ENCODE results near the gene CPNE2. TPM values are rescaled to one million over a fixed set of nuclear protein-coding genes. Genes with fewer than 3 reads are reported as not detected.
A peak's percentile ranks its signal among the peaks of the same experiment; 100 is the strongest.

Gene CPNE2
- total and polyA plus RNA-seq, 9 donors, result 12.3 to 32.3 (median 18.1) TPM

DNA sequence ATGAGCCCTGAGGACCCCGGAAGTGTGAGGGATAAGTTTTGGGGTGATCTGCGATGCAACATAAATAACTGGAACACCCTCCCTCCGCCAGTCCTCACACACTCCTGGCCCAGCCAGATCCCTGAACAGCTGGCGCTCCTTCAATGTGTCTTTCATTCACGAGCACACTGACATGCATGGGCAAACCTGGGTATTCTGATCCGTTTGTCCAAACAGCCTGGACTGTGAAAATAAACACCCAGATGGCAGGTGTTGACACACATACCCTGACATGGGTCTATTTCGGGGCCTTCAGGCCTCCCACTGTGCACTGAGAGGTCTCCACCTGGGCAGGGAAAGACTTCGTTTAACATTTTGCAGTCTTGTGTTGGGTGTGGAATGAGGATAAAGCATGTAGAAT is 3.0 kb upstream of the CPNE2 start:
- intact Hi-C loops (cut with DNase I), result loop anchor here in 3 of 4 donors (5.0 to 10.0 kb wide), 5 partner anchors 55 to 325 kb away; partner anchors contain the start of gene PLLP (in 1 of the 3)

DNA sequence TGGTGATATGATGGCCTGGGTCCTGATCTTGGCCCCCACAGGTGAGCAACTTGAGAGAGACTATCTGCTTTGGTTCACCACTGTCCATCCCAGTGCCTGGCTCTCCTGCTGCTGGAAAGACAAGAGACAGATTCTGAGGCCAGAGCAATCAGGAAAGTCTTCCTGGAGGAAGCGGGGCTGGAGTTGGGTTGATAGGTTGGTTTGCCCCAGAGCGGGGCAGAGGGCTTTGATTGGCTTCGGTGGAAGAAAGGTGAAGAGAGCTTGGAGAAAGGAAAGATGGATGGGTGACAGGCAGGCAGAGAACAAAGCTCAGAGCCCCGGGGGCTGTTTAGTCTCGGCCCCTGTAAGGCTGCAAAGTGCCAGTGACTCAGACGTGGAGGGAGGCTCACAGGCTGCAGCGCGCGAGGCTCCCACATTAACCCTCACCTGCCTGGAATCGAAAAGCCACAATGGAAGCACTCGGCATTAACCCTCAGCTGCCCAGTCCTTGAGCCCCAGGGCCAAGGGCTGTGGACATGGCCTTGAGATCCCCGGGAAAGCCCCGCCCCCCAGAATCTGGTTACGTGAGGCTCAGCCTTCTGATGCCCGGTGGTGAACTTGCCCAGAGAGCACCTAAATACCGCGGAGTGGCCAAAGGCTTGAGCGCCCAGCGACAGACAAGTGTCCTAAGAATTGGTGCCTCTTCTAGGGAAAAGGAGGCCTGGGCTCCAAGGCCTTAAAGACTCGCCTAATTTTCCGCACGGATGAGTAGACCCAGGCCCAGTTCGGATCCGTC is 996 bp upstream of the CPNE2 start:
- WGBS, 3 donors, result 11 to 12% (median 12%) methylated on average over 24 of the region's 24 CpGs
- DNase-seq, result peak; percentile 53 to 69 (median 62)
- peak overlapping the region; percentile 42 to 77 for H3K27ac ChIP-seq
- H3K4me3 ChIP-seq, result peak overlapping the region; percentile 55
- H3K4me1 ChIP-seq (ENCODE audit: insufficient read depth), result no peaks in the 10 kb centered on the region
- no peaks in the 10 kb centered on the region for H3K27me3 ChIP-seq
- intact Hi-C loops (cut with DNase I), result no loop called here
- no peaks in the 10 kb centered on the region for H3K36me3 ChIP-seq
- TF ChIP-seq POLR2A (IDR thresholded peaks at IDR 0.05) (no peak), EP300 (IDR thresholded peaks at IDR 0.05) (no peak)
- TF ChIP-seq, protein P1, sequence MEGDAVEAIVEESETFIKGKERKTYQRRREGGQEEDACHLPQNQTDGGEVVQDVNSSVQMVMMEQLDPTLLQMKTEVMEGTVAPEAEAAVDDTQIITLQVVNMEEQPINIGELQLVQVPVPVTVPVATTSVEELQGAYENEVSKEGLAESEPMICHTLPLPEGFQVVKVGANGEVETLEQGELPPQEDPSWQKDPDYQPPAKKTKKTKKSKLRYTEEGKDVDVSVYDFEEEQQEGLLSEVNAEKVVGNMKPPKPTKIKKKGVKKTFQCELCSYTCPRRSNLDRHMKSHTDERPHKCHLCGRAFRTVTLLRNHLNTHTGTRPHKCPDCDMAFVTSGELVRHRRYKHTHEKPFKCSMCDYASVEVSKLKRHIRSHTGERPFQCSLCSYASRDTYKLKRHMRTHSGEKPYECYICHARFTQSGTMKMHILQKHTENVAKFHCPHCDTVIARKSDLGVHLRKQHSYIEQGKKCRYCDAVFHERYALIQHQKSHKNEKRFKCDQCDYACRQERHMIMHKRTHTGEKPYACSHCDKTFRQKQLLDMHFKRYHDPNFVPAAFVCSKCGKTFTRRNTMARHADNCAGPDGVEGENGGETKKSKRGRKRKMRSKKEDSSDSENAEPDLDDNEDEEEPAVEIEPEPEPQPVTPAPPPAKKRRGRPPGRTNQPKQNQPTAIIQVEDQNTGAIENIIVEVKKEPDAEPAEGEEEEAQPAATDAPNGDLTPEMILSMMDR (IDR thresholded peaks at IDR 0.05), result no peak
- H3K9me3 ChIP-seq, result no peaks in the 10 kb centered on the region

More for the DNA sequence above, 3.0 kb upstream of the CPNE2 start:
- H3K27ac ChIP-seq, result no peak overlapping the region
- H3K9me3 ChIP-seq, result no peaks in the 10 kb centered on the region
- H3K4me3 ChIP-seq, result no peak overlapping the region
- peaks cover 3% of the 10 kb centered on the region for H3K4me1 ChIP-seq (ENCODE audit: insufficient read depth)
- no peak for DNase-seq
- TF ChIP-seq POLR2A (IDR thresholded peaks at IDR 0.05) (no peak), EP300 (IDR thresholded peaks at IDR 0.05) (no peak)
- TF ChIP-seq, protein P1 (IDR thresholded peaks at IDR 0.05), result no peak
- no peaks in the 10 kb centered on the region for H3K36me3 ChIP-seq
- H3K27me3 ChIP-seq, result no peaks in the 10 kb centered on the region
- 78 to 86% (median 79%) methylated on average over 8 of the region's 8 CpGs for WGBS, 3 donors

DNA sequence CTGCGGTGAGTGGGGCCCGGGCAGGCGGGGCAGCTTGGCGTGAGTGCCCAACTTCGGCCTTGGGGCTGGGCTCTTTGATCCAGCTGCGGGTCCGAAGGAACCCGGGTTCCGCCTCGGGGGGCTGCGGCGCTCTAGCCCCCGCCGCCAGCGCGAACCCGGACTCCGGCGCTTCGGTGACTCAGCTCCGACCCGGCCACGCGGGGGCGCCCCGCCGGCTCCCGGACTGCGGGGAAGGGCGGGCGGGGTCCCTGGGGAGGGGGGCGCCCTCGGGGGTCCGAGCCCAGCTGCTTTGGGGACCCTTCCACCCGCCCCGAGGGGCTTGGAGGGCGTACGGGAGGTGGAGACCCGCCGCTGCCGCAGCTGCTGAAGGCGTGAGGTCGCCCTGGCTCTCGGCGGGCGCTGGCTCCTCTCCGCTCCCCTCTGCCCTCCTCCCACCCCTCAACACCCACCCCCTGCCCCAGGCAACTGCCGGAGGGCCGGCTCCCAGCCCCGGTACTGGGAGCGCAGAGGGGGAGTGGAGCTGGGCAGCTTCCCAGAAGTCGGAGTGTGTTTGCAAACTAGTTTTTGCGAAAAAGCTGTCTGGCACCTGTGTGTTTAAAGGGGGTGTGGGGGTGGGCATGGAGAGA is 516 bp downstream of the CPNE2 start:
- intact Hi-C loops (cut with DNase I), result no loop called here
- Histone ChIP-seq H3K4me3 (peak overlapping the region; percentile 55), H3K36me3 (no peaks in the 10 kb centered on the region), H3K27ac (peak overlapping the region in 1 of 2 donors; percentile 66), H3K9me3 (no peaks in the 10 kb centered on the region), H3K4me1 (ENCODE audit: insufficient read depth) (no peaks in the 10 kb centered on the region), H3K27me3 (no peaks in the 10 kb centered on the region)
- TF ChIP-seq, protein P1 (IDR thresholded peaks at IDR 0.05), result peak in 2 of 3 donors; percentile 33 to 61
- no peak for TF ChIP-seq EP300 (IDR thresholded peaks at IDR 0.05)
- DNase-seq, result peak; percentile 32 to 67 (median 63)
- 0% methylated on average over 1 to 53 of the region's 53 CpGs for WGBS, 3 donors

DNA sequence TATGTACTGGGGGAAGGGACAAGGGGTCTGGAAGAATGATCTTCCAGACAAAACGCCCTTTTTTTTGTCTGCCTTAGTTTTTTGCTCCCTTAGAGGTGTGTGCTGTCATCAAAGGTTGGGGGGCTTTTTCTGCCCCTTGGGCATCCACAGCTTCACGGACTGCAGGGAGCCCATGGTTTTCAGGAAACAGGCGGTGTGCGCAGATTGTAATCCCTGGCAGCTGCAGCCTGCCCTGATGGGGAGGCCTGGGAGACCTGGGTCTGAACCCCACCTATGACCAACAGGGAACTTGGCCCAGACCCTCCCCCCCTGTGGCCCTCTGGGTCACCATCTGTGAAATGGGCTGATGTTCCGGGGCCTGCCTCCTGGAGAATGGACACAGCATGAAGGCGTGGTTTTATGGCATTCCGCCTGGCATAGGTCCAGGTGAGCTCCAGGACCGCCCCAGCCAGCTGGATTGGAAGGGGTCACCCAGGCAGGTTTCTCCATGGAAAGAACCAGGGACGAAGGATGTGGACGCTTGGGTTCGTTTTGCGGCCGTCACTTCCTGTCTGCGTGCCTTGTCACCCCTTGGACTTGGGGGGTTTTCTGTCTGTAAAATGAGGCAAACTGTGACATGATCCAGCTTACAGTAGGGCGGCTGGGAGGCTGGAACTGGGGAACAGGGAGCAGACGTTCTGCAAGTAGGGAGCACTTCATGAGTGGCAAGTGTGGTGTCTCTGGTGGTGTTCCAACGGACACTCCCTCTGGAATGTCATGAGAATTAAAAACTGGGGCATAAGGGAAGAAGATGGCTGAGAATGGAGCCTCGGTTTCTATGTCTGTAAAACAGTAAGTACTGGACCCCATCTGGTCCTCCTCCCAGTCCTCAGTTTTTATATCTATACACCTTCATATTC is 1.5 kb downstream of the CPNE2 start:
- TF ChIP-seq EP300 (IDR thresholded peaks at IDR 0.05) (no peak), POLR2A (IDR thresholded peaks at IDR 0.05) (no peak)
- TF ChIP-seq, protein P1 (IDR thresholded peaks at IDR 0.05), result no peak
- no peaks in the 10 kb centered on the region for H3K27me3 ChIP-seq
- H3K27ac ChIP-seq, result no peak overlapping the region
- WGBS, 3 donors, result 62 to 80% (median 73%) methylated on average over 18 of the region's 18 CpGs
- intact Hi-C loops (cut with DNase I), result no loop called here
- no peaks in the 10 kb centered on the region for H3K9me3 ChIP-seq
- no peaks in the 10 kb centered on the region for H3K36me3 ChIP-seq
- peak in 3 of 5 donors; percentile 35 to 48 (median 43) for DNase-seq
- H3K4me1 ChIP-seq (ENCODE audit: insufficient read depth), result no peaks in the 10 kb centered on the region
- peak overlapping the region; percentile 55 for H3K4me3 ChIP-seq

All from ovary (tissue), 9 donors.